Common myeloid progenitor, CD34-positive (primary cell): ENCODE data around the gene TPK1.

Experiments
- CTCF ChIA-PET: fragments of 350-600 bp; sonication (Branson Sonifier 250); formaldehyde crosslinking; loops from one replicate; lab custom pipeline; 2021; ENCODE audit warnings: antibody characterized with exemption; lab: Charles Lee
- POLR2A ChIA-PET: fragments of 350-600 bp; sonication (Branson Sonifier 250); formaldehyde crosslinking; loops from one replicate; lab custom pipeline; 2021; ENCODE audit warnings: antibody characterized with exemption; lab: Charles Lee
- DNase-seq, 3 donors: peaks; one replicate each; pipeline versions ENCODE4 v3.0.0 to v3.0.0-alpha.2; 2013
- H3K27ac ChIP-seq, 2 experiments: 1 replicate in 1 of 2; 2 replicates in 1 of 2; pipeline ENCODE4 v1.7.0; 2013; ENCODE audit warnings: inconsistent platforms in 2 of 2, low read length in 2 of 2, mild to moderate bottlenecking in 2 of 2, low read depth in 1 of 2, moderate library complexity in 1 of 2; ENCODE audit not compliant: severe bottlenecking in 2 of 2, insufficient read depth in 1 of 2, poor library complexity in 1 of 2
- H3K27me3 ChIP-seq, 5 experiments: replicated peaks in 2 of 5; 1 replicate in 3 of 5; 2 replicates in 2 of 5; pipeline versions ENCODE4 v1.6.1 to v1.7.0; 2013; ENCODE audit warnings: low read length in 4 of 5, mild to moderate bottlenecking in 2 of 5, moderate library complexity in 2 of 5, inconsistent platforms in 1 of 5; ENCODE audit not compliant: insufficient read depth in 5 of 5, control insufficient read depth in 4 of 5
- H3K36me3 ChIP-seq, 4 experiments: 1 replicate in 2 of 4; 2 replicates in 2 of 4; pipeline versions ENCODE4 v1.6.1 to v1.7.0; 2013; ENCODE audit warnings: low read length in 3 of 4, control low read depth in 1 of 4, mild to moderate bottlenecking in 1 of 4; ENCODE audit not compliant: control insufficient read depth in 4 of 4, insufficient read depth in 4 of 4
- H3K4me1 ChIP-seq, 4 experiments: 1 replicate in 3 of 4; 2 replicates in 1 of 4; pipeline versions ENCODE4 v1.6.1 to v1.7.1; 2013; ENCODE audit warnings: low read length in 3 of 4, mild to moderate bottlenecking in 3 of 4, control low read depth in 1 of 4, inconsistent platforms in 1 of 4, moderate library complexity in 1 of 4; ENCODE audit not compliant: control insufficient read depth in 4 of 4, insufficient read depth in 4 of 4; ENCODE audit errors: control extremely low read depth in 1 of 4
- H3K4me3 ChIP-seq, 7 experiments: 1 replicate in 4 of 7; 2 replicates in 3 of 7; pipeline versions ENCODE4 v1.5.1 to v1.7.0; 2013; ENCODE audit warnings: mild to moderate bottlenecking in 7 of 7, low read length in 6 of 7, moderate library complexity in 6 of 7, inconsistent platforms in 2 of 7, low read depth in 2 of 7, control low read depth in 1 of 7; ENCODE audit not compliant: insufficient read depth in 4 of 7, control insufficient read depth in 1 of 7; ENCODE audit errors: extremely low read depth in 1 of 7
- H3K9me3 ChIP-seq, 5 experiments: 1 replicate in 4 of 5; 2 replicates in 1 of 5; pipeline versions ENCODE4 v1.6.1 to v1.7.1; 2013; ENCODE audit warnings: low read length in 4 of 5, mild to moderate bottlenecking in 2 of 5, inconsistent platforms in 1 of 5, low read depth in 1 of 5, moderate library complexity in 1 of 5; ENCODE audit not compliant: control insufficient read depth in 4 of 5, insufficient read depth in 2 of 5; ENCODE audit errors: control extremely low read depth in 1 of 5
- WGBS: methylation state at CpG from one replicate; pipeline ENCODE4 v1.1.5; 2013; ENCODE audit not compliant: insufficient coverage; 5-methylcytosine and 5-hydroxymethylcytosine counted together

TPK1 gene

GRCh38 chr7:144510621-144511020, 325.2 kb downstream of the TPK1 start:
- ChIA-PET CTCF (interaction anchor here (1.3 kb wide), 1 partner anchor 1580 kb away, joined by 6 read pairs; no protein-coding TSS in a partner anchor), POLR2A (no interaction called here)
- no peak for DNase-seq
- WGBS = 94% methylated on average over 5 of the region's 6 CpGs
- H3K36me3 ChIP-seq = no peaks in the 10 kb centered on the region
- peaks cover 8 to 35% (median 13%) of the 10 kb centered on the region in 4 experiments for H3K4me1 ChIP-seq
- peaks cover 0 to 5% (median under 1%) of the 10 kb centered on the region in 5 experiments for H3K9me3 ChIP-seq
- no peak overlapping the region for H3K27ac ChIP-seq
- no peaks in the 10 kb centered on the region for H3K27me3 ChIP-seq
- H3K4me3 ChIP-seq = no peak overlapping the region

GRCh38 chr7:144508702-144509101, 327.2 kb downstream of the TPK1 start:
- no peak for DNase-seq
- Histone ChIP-seq H3K27ac (no peak overlapping the region), H3K27me3 (no peaks in the 10 kb centered on the region), H3K9me3 (peaks cover 0 to 9% (median 3%) of the 10 kb centered on the region in 5 experiments), H3K4me1 (peaks cover 3 to 17% (median 5%) of the 10 kb centered on the region in 4 experiments), H3K4me3 (no peak overlapping the region), H3K36me3 (no peaks in the 10 kb centered on the region)
- WGBS = 97% methylated on average over 3 of the region's 4 CpGs
- ChIA-PET POLR2A (no interaction called here), CTCF (no interaction called here)

GRCh38 chr7:144503215-144503614, 332.6 kb downstream of the TPK1 start:
- Histone ChIP-seq H3K4me1 (no peaks in the 10 kb centered on the region), H3K9me3 (peaks cover 0 to 9% (median 3%) of the 10 kb centered on the region in 5 experiments), H3K36me3 (no peaks in the 10 kb centered on the region), H3K4me3 (no peak overlapping the region), H3K27ac (no peak overlapping the region), H3K27me3 (no peaks in the 10 kb centered on the region)
- 100% methylated on average over 3 of the region's 6 CpGs for WGBS
- no peak for DNase-seq
- ChIA-PET CTCF (no interaction called here), POLR2A (no interaction called here)

- WGBS = 97% methylated on average over 3 of the region's 5 CpGs
- H3K36me3 ChIP-seq = no peaks in the 10 kb centered on the region
- H3K4me1 ChIP-seq = peaks cover 0 to 4% (median 0%) of the 10 kb centered on the region in 4 experiments
- ChIA-PET CTCF (no interaction called here), POLR2A (no interaction called here)
- H3K27me3 ChIP-seq = no peaks in the 10 kb centered on the region
- no peak overlapping the region for H3K4me3 ChIP-seq
- DNase-seq = no peak
- no peak overlapping the region for H3K27ac ChIP-seq
- H3K9me3 ChIP-seq = peaks cover 0 to 1% (median 0%) of the 10 kb centered on the region in 5 experiments
Measured at GRCh38 chr7:144500225-144500624, 335.6 kb downstream of the TPK1 start.

- Histone ChIP-seq H3K36me3 (no peaks in the 10 kb centered on the region), H3K4me3 (no peak overlapping the region), H3K27me3 (no peaks in the 10 kb centered on the region), H3K27ac (no peak overlapping the region), H3K9me3 (peaks cover 0 to 3% (median 0%) of the 10 kb centered on the region in 5 experiments), H3K4me1 (peaks cover 0 to 4% (median 0%) of the 10 kb centered on the region in 4 experiments)
- ChIA-PET POLR2A (no interaction called here), CTCF (interaction anchor here (0.8 to 1.7 kb wide), 3 partner anchors 10 to 17 kb away, joined by 3 to 4 read pairs (median 3); no protein-coding TSS in a partner anchor)
- peak in 2 of 3 donors; percentile 28 to 55 for DNase-seq
- no CpG with 5 or more reads among the region's 1 CpG for WGBS
Measured at GRCh38 chr7:144497282-144497681, 338.6 kb downstream of the TPK1 start.

GRCh38 chr7:144494355-144494754, 341.5 kb downstream of the TPK1 start:
- H3K27me3 ChIP-seq = no peaks in the 10 kb centered on the region
- no peak overlapping the region for H3K27ac ChIP-seq
- DNase-seq = no peak
- peaks cover 0 to 6% (median 0%) of the 10 kb centered on the region in 4 experiments for H3K4me1 ChIP-seq
- ChIA-PET CTCF (no interaction called here), POLR2A (no interaction called here)
- H3K9me3 ChIP-seq = peaks cover 0 to 3% (median 0%) of the 10 kb centered on the region in 5 experiments
- no peaks in the 10 kb centered on the region for H3K36me3 ChIP-seq
- H3K4me3 ChIP-seq = no peak overlapping the region
- 100% methylated on average over 1 of the region's 1 CpG for WGBS

- peak in 2 of 3 donors; percentile 11 to 41 for DNase-seq
- CTCF ChIA-PET = no interaction called here
Measured at GRCh38 chr7:144489504-144489903, 346.3 kb downstream of the TPK1 start.

More at GRCh38 chr7:144489504-144489903, 346.3 kb downstream of the TPK1 start:
- H3K27me3 ChIP-seq = no peaks in the 10 kb centered on the region
- H3K4me3 ChIP-seq = no peak overlapping the region
- no peaks in the 10 kb centered on the region for H3K36me3 ChIP-seq
- 37% methylated on average over 4 of the region's 4 CpGs for WGBS
- POLR2A ChIA-PET = no interaction called here
- no peak overlapping the region for H3K27ac ChIP-seq
- H3K9me3 ChIP-seq = peaks cover 0 to 4% (median 0%) of the 10 kb centered on the region in 5 experiments
- peaks cover 0 to 3% (median 0%) of the 10 kb centered on the region in 4 experiments for H3K4me1 ChIP-seq
